Stimulated activated CD8-positive, alpha-beta memory T cell treated with anti-CD3 and anti-CD28 coated beads, Interleukin-15, amount 100 ng/mL, for 4 hours (primary cell): ENCODE data around the gene SRMS.
"Not testable (repeated sequence)": the region's sequence is repeated elsewhere in the genome, so short reads cannot be mapped to it uniquely, and the experiment has no call there.

Experiments
- DNase-seq, 2 donors: peaks; one replicate each; pipeline ENCODE4 v3.0.0-alpha.2; 2020; ENCODE audit warnings: low read depth in 2 of 2

The SRMS gene

GRCh38 chr20:63579017-63579694 lies 31.6 kb upstream of the SRMS start:
- no peak for DNase-seq

DNA sequence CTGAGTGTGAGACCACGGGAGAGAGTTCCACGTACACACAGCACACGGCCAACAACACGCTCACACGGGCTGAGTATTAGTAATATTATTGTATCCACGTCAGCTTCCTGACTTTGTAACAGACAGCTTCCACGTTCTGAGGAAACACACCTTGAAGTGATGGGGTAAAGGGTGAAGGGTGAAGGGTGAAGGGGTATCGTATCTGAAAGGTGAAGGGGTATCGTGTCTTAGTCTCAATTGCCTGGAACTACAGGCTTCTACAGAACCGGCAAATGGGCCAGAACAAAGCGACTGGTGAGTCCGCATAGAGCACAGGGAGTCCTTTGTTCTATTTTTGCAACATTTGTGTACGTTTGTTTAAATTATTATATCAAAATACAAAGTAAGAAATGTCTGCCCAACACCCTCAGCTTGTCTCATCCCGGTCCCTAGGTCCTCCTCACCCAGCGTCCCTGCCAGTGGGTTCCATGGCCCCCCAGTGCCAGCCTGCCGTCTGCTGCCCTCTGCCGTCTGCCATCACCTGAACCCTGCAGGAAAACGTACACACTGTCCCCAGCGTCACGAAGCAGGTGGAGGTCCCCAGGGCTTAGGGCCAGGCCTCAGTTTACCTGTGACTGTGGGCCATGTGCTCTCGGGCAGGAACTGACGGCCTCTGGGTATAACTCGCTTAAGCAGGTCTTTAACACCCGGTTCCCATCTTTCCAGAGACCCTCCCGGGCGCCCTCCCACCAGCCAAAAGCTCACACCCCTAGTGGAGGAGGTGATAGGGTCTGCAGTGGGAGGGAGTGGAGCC lies 30.9 kb upstream of the SRMS start:
- DNase-seq, result no peak

DNA sequence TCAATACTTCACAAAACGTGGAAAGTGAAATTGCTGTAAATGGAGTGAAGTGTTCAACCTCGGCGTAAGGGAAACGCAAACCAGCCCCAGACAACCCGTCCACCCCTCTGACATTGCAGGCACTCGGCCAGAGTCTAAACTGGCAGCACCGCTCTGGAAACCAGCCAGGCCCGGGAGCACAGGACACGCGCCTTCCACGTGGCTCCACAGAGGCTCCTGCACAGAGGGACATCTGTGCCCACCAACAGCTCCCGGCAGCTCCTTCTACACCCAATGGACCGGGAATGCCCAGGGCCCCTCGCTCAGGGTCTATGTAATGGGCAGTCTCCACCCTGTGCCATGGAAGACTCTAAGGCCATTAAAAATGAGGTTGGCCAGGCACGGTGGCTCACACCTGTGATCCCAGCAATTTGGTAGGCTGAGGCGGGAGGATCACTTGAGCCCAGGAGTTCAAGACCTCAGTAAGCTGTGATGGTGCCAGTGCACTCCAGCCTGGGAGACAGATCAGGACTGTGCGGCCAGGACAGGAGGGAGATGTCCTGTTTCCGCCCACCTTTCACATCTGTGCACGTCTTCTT lies 29.9 kb upstream of the SRMS start:
- no peak for DNase-seq

- no peak for DNase-seq
Measured at GRCh38 chr20:63576311-63576710, 28.8 kb upstream of the SRMS start.

DNA sequence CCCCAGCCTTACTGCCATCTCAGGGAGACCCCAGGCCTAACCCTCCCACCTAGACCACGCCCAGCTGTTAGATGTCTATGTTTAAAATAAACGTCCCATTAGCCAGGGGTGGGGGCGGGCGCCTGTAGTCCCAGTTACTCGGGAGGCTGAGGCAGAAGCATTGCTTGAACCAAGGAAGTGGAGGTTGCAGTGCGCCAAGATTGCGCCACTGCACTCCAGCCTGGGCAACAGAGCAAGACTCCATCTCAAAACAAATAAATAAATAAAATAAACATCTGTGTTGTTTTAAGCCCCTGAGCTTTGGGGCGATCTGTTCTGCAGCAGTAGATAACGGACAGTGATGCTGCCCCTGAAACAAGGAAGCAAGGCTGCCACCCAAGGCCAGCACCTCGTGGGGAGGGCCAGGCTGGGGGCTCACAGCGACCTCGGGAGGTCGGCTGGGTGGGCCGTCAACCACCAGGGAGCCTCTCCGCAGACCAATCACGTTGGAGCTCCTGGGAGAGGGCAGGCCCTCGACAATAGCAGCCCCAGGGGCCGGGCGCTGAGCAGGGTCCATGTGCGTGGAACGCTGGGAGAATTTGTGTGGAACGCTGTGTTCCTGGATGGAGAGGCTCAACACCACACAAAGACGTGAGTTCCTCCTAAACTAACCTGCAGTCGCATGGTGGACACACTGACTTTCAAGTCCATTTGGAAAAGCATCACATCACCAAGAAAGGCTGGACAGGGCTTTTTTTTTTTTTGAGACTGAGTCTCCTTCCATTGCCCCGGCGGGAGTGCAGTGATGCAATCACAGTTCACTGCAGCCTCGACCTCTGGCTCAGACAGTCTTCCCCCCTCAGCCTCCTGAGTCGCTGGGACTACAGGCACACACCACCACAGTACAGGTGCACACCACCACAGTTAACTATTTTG lies 27.5 kb upstream of the SRMS start:
- no peak for DNase-seq

DNA sequence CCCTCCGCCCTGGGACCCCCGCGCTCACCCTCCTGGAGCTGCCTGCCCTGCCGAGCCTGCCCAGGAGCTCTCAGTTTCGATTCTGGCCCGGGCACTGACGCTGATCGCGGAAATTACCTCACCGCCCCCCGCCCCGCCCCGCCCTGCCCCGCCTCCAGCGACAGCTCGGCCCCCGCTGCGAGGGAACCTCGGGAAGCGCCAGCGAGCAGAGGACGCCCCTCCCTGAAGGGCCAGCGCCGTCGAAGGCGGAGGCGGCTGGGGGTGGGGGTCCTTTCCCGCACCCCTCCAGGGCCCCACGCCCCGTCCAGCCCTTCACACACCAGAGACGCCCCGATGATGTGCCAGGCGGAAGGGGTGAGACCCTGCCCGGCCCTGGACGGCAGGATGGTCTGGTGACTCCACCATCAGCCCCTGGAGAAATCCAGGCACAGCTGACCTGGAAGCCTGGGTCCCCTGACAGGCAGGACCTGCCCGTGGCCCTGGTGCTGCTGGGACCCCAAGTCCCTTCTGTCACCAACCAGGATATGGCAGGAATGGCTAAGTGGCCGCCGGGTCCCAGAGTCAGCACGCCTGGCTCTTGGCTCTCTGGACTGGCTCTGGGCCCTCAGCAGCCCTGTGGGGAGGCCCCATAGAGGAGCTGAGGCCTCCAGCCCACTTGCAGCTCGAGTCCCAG lies 26.7 kb upstream of the SRMS start, which contains the start of gene HELZ2:
Gene HELZ2 (minus strand): TSS at position 84 of the 673 bp plus-strand sequence. CDS start 1,854 bp downstream, outside the sequence.
- peak in 1 of 2 donors; percentile 46 for DNase-seq

GRCh38 chr20:63573647-63574131 lies 26.1 kb upstream of the SRMS start:
- DNase-seq, result no peak

DNA sequence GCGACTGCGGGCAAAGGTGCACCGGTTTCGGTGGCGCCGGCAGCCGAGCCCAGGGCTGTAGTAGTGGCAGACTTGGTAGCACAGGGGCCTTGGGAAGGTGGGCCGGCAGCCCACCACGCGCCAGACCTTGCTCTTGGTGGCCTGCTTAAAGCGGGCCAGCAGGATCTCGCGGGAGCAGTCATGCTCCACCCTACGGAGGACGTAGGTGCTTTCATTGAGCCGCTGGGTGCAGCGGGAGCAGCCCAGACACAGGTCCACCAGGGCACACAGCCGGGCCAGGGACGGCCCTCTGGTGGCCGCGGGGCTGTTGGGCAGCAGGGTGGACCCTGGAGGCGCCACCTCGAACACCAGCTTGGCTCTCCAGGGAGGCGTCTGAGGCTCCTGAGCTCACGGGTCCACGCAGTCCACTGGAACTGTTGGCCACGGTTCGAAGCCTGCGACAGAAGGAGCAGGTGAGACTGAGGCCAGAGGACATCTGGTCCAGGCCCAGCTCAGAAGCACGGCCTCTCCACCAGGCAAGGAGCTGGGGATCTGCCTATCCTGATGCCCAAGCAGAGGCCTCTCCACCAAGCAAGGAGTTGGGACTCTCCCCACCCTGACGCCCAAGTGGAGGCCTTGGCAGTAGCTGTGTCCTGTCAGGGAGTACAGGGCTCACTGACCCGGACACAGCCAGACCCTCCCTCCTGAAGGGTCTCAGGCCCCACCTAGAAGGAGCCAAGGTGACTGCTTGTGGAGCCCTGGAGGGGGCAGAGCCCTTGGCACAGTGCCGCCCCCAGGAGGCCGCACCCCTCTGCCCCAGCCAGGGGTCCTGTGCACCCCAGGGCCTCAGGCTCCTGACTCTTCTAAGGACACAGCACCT lies 25.5 kb upstream of the SRMS start:
- no peak for DNase-seq

DNA sequence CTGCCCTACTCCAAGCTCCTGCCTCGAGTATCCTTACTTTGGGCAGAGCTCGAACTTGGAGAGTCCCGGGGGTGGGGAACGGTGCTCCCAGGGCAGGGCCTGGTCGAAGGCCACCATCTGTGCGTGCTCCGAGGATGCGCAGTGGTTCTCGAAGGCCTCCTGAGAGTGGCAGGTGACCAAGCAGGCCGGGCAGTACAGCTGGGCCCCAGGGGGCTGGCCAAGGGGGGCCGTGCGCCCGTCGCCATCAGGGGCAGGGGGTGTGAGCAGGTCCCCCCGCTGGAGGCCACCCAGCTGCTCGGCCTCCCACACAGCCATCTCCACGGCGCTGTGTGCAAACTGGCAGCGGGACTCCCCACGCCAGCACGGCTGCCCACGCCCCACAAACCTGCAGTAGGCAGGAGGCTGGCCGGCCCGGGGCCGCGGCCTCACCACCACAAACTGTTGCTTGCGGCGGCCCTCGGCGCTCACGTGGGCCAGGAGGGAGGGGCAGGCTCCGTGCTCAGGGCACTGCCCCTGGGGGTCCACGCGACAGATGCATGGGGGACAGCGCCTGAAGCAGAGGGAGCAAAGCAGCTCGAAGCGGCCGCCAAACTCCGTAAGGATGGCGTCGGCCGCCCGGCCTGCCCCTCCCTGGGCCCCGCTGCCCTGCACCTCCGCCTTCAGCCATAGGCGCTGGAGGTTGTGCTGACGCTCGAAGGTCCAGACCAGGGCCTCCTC lies 24.7 kb upstream of the SRMS start:
- no peak for DNase-seq

- not testable (repeated sequence) for DNase-seq
Measured at GRCh38 chr20:63571087-63571478, 23.5 kb upstream of the SRMS start.

DNA sequence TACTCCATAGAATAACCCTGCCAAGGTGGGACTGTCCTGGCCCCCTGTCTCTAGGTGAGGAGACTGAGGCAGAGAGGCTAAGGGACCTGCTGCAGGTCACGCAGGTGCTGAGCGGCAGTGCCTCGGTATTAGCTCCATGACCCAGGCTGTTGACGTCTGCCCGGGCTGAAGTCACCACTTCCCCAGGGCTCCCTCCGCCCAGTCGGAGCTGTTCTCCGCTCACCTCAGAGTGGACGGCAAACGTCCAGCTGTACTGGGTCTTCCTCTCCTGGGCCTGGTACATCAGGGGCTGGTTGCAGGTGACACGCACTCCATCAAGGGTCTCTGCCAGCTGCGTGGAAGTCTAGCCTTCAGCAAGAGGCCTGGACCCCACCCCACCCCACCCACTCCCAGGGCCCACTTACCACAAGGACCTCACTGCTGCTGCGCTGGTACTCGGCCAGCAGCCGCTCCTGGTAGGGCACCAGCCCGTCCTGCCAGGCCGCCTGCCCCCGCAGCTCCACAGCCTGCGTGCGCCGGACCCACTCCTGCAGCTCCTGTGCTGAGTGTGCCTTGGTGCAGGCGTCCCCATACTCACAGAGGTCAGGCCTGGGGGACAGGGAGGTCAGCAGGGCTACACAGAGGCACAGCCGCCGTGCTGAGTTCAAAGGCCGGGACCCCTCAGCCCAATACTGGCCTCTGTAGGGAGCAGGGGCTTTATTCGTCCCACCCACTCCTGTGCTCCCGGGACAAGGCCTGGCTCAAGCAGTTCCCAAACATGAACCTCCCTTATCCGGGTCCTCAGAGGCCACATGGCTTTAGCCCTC lies 22.9 kb upstream of the SRMS start:
- DNase-seq, result no peak

- DNase-seq, result no peak
Measured at GRCh38 chr20:63568986-63569949, 21.7 kb upstream of the SRMS start.

DNA sequence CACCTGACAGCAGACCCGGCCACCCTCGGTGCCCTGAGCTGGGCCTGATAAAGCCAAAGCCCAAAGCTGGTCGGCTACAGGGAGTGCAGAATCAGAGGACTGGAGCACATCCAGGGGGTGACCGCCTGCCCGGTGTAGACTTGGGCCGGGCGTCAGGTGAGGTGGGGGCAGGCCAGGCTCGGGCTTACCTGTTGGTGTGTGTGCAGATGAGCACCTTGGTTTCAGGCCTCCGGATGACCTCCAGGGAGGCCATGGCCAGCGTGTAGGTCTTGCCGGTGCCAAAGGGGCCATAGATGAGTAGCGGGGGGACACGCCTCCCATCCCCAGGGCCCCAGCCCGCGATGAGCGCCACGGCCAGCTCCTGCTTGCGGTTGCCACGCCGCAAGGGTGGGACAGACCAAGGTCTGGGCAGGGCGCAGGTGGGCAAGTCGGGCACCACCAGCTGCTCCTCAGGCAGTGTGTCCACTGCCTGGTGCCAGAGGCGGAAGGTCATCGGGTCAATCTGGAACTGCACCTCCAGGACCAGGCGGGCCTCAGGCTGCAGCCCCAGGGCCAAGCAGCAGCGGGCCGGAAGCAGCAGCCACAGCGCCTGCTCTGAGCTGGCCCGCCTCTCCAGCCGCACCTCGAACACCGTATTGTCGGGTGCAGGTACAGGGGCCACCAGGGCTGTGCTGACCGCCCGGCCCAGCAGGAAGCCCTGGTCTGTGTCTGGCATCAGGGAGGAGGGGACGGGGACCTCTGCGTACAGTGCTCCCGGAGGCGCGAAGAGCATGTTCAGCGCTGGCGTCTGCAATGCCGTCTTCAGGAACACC lies 20.8 kb upstream of the SRMS start:
- no peak for DNase-seq

- peak in 1 of 2 donors; percentile 42 for DNase-seq
Measured at GRCh38 chr20:63567386-63568169, 20.0 kb upstream of the SRMS start.

DNA sequence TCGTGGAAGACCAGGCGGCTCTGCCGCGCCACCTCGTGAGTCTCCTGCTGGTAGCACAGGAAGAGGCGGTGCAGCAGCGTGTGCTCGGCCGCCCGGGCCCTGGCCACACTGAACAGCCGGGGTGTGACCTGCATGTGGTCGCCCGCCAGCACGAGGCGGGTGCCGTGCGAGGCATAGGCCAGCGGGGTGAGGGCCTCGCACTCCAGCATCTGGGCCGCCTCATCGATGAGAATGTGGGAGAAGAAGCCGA lies 19.5 kb upstream of the SRMS start:
- no peak for DNase-seq
